ENCODE measurements around the gene FAM222A.

Gene FAM222A

GRCh38 chr12:109776624-109777023 lies 63.0 kb downstream of the FAM222A start:
- ATAC-seq: no peak

GRCh38 chr12:109777544-109777943 lies 63.9 kb downstream of the FAM222A start:
- no peak for ATAC-seq
- TF ChIP-seq ZFP3 (CRISPR knock-in tag; IDR thresholded peaks at IDR 0.05) (no peak), BACH2 (CRISPR knock-in tag; IDR thresholded peaks at IDR 0.05; ENCODE audit: borderline replicate concordance) (no peak), RARB (CRISPR knock-in tag; IDR thresholded peaks at IDR 0.05) (no peak), ZNF70 (CRISPR knock-in tag; IDR thresholded peaks at IDR 0.05) (no peak), ZNF8 (CRISPR knock-in tag; IDR thresholded peaks at IDR 0.05) (no peak), SNAI2 (CRISPR knock-in tag; IDR thresholded peaks at IDR 0.05) (no peak), OSR1 (CRISPR knock-in tag; IDR thresholded peaks at IDR 0.05) (no peak), ESRRG (CRISPR knock-in tag; IDR thresholded peaks at IDR 0.05) (no peak), PPARA (CRISPR knock-in tag; IDR thresholded peaks at IDR 0.05; ENCODE audit: borderline replicate concordance) (no peak), ZNF565 (CRISPR knock-in tag; conservative IDR thresholded peaks at IDR 0.05; ENCODE audit: low read depth) (no peak), ARNTL (CRISPR knock-in tag; IDR thresholded peaks at IDR 0.05; ENCODE audit: borderline replicate concordance, low read depth) (no peak), TOX (CRISPR knock-in tag; IDR thresholded peaks at IDR 0.05; ENCODE audit: borderline replicate concordance) (no peak)

More at GRCh38 chr12:109776624-109777023, 63.0 kb downstream of the FAM222A start:
- TF ChIP-seq BACH2 (CRISPR knock-in tag; IDR thresholded peaks at IDR 0.05; ENCODE audit: borderline replicate concordance): no peak
- no peak for TF ChIP-seq ESRRG (CRISPR knock-in tag; IDR thresholded peaks at IDR 0.05)
- no peak for TF ChIP-seq ZNF70 (CRISPR knock-in tag; IDR thresholded peaks at IDR 0.05)
- TF ChIP-seq PPARA (CRISPR knock-in tag; IDR thresholded peaks at IDR 0.05; ENCODE audit: borderline replicate concordance): no peak
- no peak for TF ChIP-seq TCF4 (CRISPR knock-in tag; IDR thresholded peaks at IDR 0.05; ENCODE audit: borderline replicate concordance)

DNA sequence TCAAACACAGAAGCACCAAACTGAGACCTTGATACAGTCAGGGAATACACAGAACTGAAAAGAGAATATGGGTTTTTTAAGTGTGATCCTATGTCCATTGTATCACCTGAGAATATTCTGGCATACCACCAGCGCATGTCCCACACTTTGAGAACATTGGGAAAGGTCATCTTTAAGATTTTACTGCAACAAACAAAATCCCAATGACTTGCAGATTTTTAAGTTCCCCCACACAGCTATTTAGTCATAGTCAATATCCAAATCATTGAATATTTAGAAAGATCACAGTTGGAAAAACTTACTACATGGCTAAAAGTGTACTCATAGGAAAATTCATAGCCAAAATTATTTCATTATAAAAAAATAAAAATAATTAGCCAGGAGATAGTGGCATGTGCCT lies 65.1 kb downstream of the FAM222A start:
- ATAC-seq: no peak
- TF ChIP-seq ARNTL (CRISPR knock-in tag; IDR thresholded peaks at IDR 0.05; ENCODE audit: borderline replicate concordance, low read depth): no peak
- TF ChIP-seq ISL1 (CRISPR knock-in tag; IDR thresholded peaks at IDR 0.05): no peak
- no peak for TF ChIP-seq POU6F1 (CRISPR knock-in tag; IDR thresholded peaks at IDR 0.05; ENCODE audit: borderline replicate concordance, low read depth)
- TF ChIP-seq TCF4 (CRISPR knock-in tag; IDR thresholded peaks at IDR 0.05; ENCODE audit: borderline replicate concordance): no peak
- no peak for TF ChIP-seq RARB (CRISPR knock-in tag; IDR thresholded peaks at IDR 0.05)
- TF ChIP-seq ZFP30 (CRISPR knock-in tag; IDR thresholded peaks at IDR 0.05): no peak
- TF ChIP-seq GLIS3 (CRISPR knock-in tag; IDR thresholded peaks at IDR 0.05): no peak
- no peak for TF ChIP-seq BACH2 (CRISPR knock-in tag; IDR thresholded peaks at IDR 0.05; ENCODE audit: borderline replicate concordance)
- TF ChIP-seq, protein P1, sequence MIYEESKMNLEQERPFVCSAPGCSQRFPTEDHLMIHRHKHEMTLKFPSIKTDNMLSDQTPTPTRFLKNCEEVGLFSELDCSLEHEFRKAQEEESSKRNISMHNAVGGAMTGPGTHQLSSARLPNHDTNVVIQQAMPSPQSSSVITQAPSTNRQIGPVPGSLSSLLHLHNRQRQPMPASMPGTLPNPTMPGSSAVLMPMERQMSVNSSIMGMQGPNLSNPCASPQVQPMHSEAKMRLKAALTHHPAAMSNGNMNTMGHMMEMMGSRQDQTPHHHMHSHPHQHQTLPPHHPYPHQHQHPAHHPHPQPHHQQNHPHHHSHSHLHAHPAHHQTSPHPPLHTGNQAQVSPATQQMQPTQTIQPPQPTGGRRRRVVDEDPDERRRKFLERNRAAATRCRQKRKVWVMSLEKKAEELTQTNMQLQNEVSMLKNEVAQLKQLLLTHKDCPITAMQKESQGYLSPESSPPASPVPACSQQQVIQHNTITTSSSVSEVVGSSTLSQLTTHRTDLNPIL (CRISPR knock-in tag; IDR thresholded peaks at IDR 0.05; ENCODE audit: low read depth): no peak
- TF ChIP-seq ZFP3 (CRISPR knock-in tag; IDR thresholded peaks at IDR 0.05): no peak
- TF ChIP-seq ZNF8 (CRISPR knock-in tag; IDR thresholded peaks at IDR 0.05): no peak
- TF ChIP-seq ZNF565 (CRISPR knock-in tag; conservative IDR thresholded peaks at IDR 0.05; ENCODE audit: low read depth): no peak
- TF ChIP-seq CSDC2 (CRISPR knock-in tag; IDR thresholded peaks at IDR 0.05): no peak

GRCh38 chr12:109779382-109779781 lies 65.8 kb downstream of the FAM222A start:
- TF ChIP-seq ZNF8 (CRISPR knock-in tag; IDR thresholded peaks at IDR 0.05) (no peak), BACH2 (CRISPR knock-in tag; IDR thresholded peaks at IDR 0.05; ENCODE audit: borderline replicate concordance) (no peak), TCF4 (CRISPR knock-in tag; IDR thresholded peaks at IDR 0.05; ENCODE audit: borderline replicate concordance) (no peak), ARNTL (CRISPR knock-in tag; IDR thresholded peaks at IDR 0.05; ENCODE audit: borderline replicate concordance, low read depth) (no peak), GLIS3 (CRISPR knock-in tag; IDR thresholded peaks at IDR 0.05) (no peak), CSDC2 (CRISPR knock-in tag; IDR thresholded peaks at IDR 0.05) (no peak), OSR1 (CRISPR knock-in tag; IDR thresholded peaks at IDR 0.05) (no peak), ZC3H10 (CRISPR knock-in tag; IDR thresholded peaks at IDR 0.05) (no peak), ESRRG (CRISPR knock-in tag; IDR thresholded peaks at IDR 0.05) (no peak), RARB (CRISPR knock-in tag; IDR thresholded peaks at IDR 0.05) (no peak), PPARA (CRISPR knock-in tag; IDR thresholded peaks at IDR 0.05; ENCODE audit: borderline replicate concordance) (no peak), ZFP30 (CRISPR knock-in tag; IDR thresholded peaks at IDR 0.05) (no peak), PATZ1 (CRISPR knock-in tag; IDR thresholded peaks at IDR 0.05; ENCODE audit: borderline replicate concordance) (no peak), ZNF565 (CRISPR knock-in tag; conservative IDR thresholded peaks at IDR 0.05; ENCODE audit: low read depth) (no peak), SNAI2 (CRISPR knock-in tag; IDR thresholded peaks at IDR 0.05) (no peak), TOX (CRISPR knock-in tag; IDR thresholded peaks at IDR 0.05; ENCODE audit: borderline replicate concordance) (no peak), ZNF70 (CRISPR knock-in tag; IDR thresholded peaks at IDR 0.05) (no peak)
- TF ChIP-seq, protein P2, sequence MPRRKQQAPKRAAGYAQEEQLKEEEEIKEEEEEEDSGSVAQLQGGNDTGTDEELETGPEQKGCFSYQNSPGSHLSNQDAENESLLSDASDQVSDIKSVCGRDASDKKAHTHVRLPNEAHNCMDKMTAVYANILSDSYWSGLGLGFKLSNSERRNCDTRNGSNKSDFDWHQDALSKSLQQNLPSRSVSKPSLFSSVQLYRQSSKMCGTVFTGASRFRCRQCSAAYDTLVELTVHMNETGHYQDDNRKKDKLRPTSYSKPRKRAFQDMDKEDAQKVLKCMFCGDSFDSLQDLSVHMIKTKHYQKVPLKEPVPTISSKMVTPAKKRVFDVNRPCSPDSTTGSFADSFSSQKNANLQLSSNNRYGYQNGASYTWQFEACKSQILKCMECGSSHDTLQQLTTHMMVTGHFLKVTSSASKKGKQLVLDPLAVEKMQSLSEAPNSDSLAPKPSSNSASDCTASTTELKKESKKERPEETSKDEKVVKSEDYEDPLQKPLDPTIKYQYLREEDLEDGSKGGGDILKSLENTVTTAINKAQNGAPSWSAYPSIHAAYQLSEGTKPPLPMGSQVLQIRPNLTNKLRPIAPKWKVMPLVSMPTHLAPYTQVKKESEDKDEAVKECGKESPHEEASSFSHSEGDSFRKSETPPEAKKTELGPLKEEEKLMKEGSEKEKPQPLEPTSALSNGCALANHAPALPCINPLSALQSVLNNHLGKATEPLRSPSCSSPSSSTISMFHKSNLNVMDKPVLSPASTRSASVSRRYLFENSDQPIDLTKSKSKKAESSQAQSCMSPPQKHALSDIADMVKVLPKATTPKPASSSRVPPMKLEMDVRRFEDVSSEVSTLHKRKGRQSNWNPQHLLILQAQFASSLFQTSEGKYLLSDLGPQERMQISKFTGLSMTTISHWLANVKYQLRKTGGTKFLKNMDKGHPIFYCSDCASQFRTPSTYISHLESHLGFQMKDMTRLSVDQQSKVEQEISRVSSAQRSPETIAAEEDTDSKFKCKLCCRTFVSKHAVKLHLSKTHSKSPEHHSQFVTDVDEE (CRISPR knock-in tag; IDR thresholded peaks at IDR 0.05): no peak
- TF ChIP-seq, protein P1 (CRISPR knock-in tag; IDR thresholded peaks at IDR 0.05; ENCODE audit: low read depth): no peak
- ATAC-seq: no peak

Data from SK-N-SH treated with all-trans-retinoic acid at 6 μM for 48 hours (cell line).